Measurements from ENCODE around the gene SLC16A10.

Gene SLC16A10

GRCh38 chr6:111231090-111231459 is 143.8 kb downstream of the SLC16A10 start:
- no peak for DNase-seq (ENCODE audit: extremely low spot score)
- CTCF ChIA-PET: interaction anchor here (1.4 kb wide), 1 partner anchor 28 kb away, joined by 3 read pairs; a partner anchor contains a TSS
- POLR2A ChIA-PET: no interaction called here
- TF ChIP-seq ELF4 (IDR thresholded peaks at IDR 0.05): no peak
- no peak for TF ChIP-seq FOXM1 (IDR thresholded peaks at IDR 0.05; ENCODE audit: borderline replicate concordance)
- no peak for TF ChIP-seq TARDBP (IDR thresholded peaks at IDR 0.05)
- TF ChIP-seq BHLHE40 (IDR thresholded peaks at IDR 0.05; ENCODE audit: borderline replicate concordance): no peak
- TF ChIP-seq ARNT (IDR thresholded peaks at IDR 0.05): no peak
- TF ChIP-seq, protein P1, sequence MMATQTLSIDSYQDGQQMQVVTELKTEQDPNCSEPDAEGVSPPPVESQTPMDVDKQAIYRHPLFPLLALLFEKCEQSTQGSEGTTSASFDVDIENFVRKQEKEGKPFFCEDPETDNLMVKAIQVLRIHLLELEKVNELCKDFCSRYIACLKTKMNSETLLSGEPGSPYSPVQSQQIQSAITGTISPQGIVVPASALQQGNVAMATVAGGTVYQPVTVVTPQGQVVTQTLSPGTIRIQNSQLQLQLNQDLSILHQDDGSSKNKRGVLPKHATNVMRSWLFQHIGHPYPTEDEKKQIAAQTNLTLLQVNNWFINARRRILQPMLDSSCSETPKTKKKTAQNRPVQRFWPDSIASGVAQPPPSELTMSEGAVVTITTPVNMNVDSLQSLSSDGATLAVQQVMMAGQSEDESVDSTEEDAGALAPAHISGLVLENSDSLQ (IDR thresholded peaks at IDR 0.05): no peak
- TF ChIP-seq LEF1 (IDR thresholded peaks at IDR 0.05; ENCODE audit: borderline replicate concordance): no peak

DNA sequence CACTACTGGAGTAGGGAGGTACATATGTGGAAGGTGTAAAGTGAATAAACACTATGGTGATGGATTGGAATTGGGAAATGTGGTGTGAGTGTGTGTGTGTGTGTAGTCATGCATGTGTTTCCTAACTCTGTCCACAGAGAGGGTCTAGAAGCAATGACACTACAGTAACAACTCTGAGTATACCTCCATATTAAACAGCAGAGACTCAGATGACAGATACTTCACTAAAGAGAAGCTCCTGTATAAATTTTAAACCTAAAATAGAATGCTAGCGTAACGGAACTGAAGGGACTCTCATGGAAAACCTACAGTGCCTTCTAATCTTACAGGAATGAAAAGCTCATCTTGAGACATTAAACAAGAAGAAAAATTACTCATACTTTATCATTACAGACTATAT is 150.5 kb downstream of the SLC16A10 start:
- ChIA-PET CTCF (no interaction called here), POLR2A (no interaction called here)
- no peak for DNase-seq (ENCODE audit: extremely low spot score)
- TF ChIP-seq FOXM1 (IDR thresholded peaks at IDR 0.05; ENCODE audit: borderline replicate concordance) (no peak), LEF1 (IDR thresholded peaks at IDR 0.05; ENCODE audit: borderline replicate concordance) (no peak), ARNT (IDR thresholded peaks at IDR 0.05) (no peak), NFRKB (IDR thresholded peaks at IDR 0.05) (no peak), FOXK2 (IDR thresholded peaks at IDR 0.05) (no peak), SP1 (IDR thresholded peaks at IDR 0.05) (no peak), L3MBTL2 (conservative IDR thresholded peaks at IDR 0.05) (no peak), CTBP1 (IDR thresholded peaks at IDR 0.05; ENCODE audit: borderline replicate concordance) (no peak), HDGF (IDR thresholded peaks at IDR 0.05; ENCODE audit: borderline replicate concordance) (no peak), BHLHE40 (IDR thresholded peaks at IDR 0.05; ENCODE audit: borderline replicate concordance) (no peak), FOXA1 (IDR thresholded peaks at IDR 0.05) (no peak), ELF4 (IDR thresholded peaks at IDR 0.05) (no peak), TARDBP (IDR thresholded peaks at IDR 0.05) (no peak), SUZ12 (IDR thresholded peaks at IDR 0.05) (no peak)
- TF ChIP-seq, protein P1 (IDR thresholded peaks at IDR 0.05): no peak

DNA sequence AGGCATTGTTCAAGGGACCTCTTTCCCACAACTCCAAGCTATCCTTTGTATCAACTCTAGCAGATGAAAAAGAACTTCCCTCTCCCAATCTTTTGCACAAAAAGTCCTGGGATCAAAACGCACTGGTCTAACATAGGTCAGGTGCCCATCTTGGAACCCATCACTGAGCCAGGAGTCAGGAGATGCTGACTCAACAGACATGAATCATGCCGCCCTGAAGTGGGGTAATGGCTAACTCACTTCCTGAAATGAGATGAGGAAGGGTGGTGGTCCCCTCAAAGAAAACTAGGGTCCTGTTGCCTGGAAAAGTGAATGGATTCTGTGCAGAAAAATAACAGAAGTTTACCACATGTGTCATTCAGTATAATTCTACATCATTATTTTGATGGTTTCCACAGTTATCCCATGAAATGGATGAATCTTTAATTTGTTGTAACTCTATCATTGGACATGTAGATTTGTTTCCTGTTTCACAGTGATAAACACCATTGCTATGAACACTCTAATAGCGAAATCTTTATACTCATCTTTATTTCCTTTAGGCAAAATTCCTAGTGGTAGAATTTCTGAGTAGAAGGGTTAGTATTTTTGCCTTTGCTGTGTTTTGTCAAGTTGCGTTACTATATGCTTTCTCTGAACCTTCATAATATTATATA is 151.3 kb downstream of the SLC16A10 start:
- TF ChIP-seq HDGF (IDR thresholded peaks at IDR 0.05; ENCODE audit: borderline replicate concordance) (no peak), BHLHE40 (IDR thresholded peaks at IDR 0.05; ENCODE audit: borderline replicate concordance) (no peak), CTBP1 (IDR thresholded peaks at IDR 0.05; ENCODE audit: borderline replicate concordance) (no peak), L3MBTL2 (conservative IDR thresholded peaks at IDR 0.05) (no peak), ZNF384 (IDR thresholded peaks at IDR 0.05) (no peak), ARNT (IDR thresholded peaks at IDR 0.05) (no peak), NFRKB (IDR thresholded peaks at IDR 0.05) (no peak), ELF4 (IDR thresholded peaks at IDR 0.05) (no peak), TARDBP (IDR thresholded peaks at IDR 0.05) (no peak), FOXA1 (IDR thresholded peaks at IDR 0.05) (no peak), FOXM1 (IDR thresholded peaks at IDR 0.05; ENCODE audit: borderline replicate concordance) (no peak)
- TF ChIP-seq, protein P1 (IDR thresholded peaks at IDR 0.05): no peak
- POLR2A ChIA-PET: no interaction called here
- CTCF ChIA-PET: no interaction called here
- no peak for DNase-seq (ENCODE audit: extremely low spot score)

DNA sequence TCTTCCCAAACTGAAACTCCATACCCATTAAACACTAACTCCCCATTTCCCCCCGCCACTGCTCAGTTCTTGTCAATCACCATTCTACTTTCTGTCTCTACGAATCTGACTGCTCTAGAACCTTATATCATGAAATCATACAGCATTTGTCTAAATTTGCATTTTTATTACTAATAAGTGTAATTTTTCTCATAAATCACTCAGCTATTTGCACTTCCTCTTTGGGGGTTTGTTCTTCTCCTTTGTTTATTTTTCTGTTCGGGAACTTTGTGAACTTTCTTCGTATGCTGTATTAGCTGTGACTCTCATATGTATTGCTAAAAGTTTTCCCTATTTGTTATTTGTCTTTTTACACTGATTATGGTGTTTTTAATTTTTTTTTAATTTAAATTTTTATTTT is 152.2 kb downstream of the SLC16A10 start:
- TF ChIP-seq SUZ12 (IDR thresholded peaks at IDR 0.05): no peak
- TF ChIP-seq, protein P1 (IDR thresholded peaks at IDR 0.05): 0 out of 2 replicates have a peak, but pooled peaks have one; percentile 10
- TF ChIP-seq ZNF384 (IDR thresholded peaks at IDR 0.05): no peak
- DNase-seq (ENCODE audit: extremely low spot score): no peak
- ChIA-PET POLR2A (no interaction called here), CTCF (interaction anchor here (0.9 to 1.5 kb wide), 2 partner anchors 20 to 29 kb away, joined by 3 to 4 read pairs; a partner anchor contains a TSS)

DNA sequence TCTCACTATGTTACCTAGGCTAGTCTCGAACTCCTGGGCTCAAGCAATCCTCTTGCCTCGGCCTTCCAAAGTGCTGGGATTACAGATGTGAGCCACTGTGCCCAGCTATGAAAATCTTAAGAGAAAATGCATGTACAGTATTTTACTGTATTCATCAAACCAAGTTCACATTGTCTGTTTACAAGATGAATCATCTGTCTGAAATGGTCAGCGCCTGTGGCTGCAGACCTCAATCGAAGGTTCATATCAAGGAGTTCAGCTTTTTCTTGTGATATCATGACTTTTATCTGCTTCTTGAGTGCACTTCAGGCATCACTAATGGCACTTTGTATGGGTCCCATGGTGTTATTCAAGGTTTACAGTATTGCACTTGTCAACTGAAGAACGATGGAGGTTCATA is 155.1 kb downstream of the SLC16A10 start:
- ChIA-PET POLR2A (no interaction called here), CTCF (interaction anchor here (0.8 kb wide), 1 partner anchor 215 kb away, joined by 3 read pairs; no protein-coding TSS in a partner anchor)
- no peak for TF ChIP-seq ARNT (IDR thresholded peaks at IDR 0.05)
- TF ChIP-seq HDGF (IDR thresholded peaks at IDR 0.05; ENCODE audit: borderline replicate concordance): no peak
- TF ChIP-seq, protein P1 (IDR thresholded peaks at IDR 0.05): no peak
- no peak for TF ChIP-seq NFRKB (IDR thresholded peaks at IDR 0.05)
- TF ChIP-seq ZNF384 (IDR thresholded peaks at IDR 0.05): no peak
- no peak for TF ChIP-seq FOXA1 (IDR thresholded peaks at IDR 0.05)
- TF ChIP-seq SP1 (IDR thresholded peaks at IDR 0.05): no peak
- no peak for TF ChIP-seq LEF1 (IDR thresholded peaks at IDR 0.05; ENCODE audit: borderline replicate concordance)
- TF ChIP-seq ELF4 (IDR thresholded peaks at IDR 0.05): no peak
- TF ChIP-seq CTBP1 (IDR thresholded peaks at IDR 0.05; ENCODE audit: borderline replicate concordance): no peak
- no peak for TF ChIP-seq FOXK2 (IDR thresholded peaks at IDR 0.05)
- no peak for TF ChIP-seq BHLHE40 (IDR thresholded peaks at IDR 0.05; ENCODE audit: borderline replicate concordance)
- no peak for DNase-seq (ENCODE audit: extremely low spot score)
